GM12878 (cell line): ENCODE data around the gene NT5C3B. TPM values are rescaled to one million over a fixed set of nuclear protein-coding genes. Genes with fewer than 3 reads are reported as not detected.

Experiments used
- ATAC-seq: fragments of 200-7000 bp; cut with Tn5 transposase; 3 replicates; pipeline ENCODE4 v1.9.1; 2020; ENCODE audit warnings: mild to moderate bottlenecking, moderate library complexity
- BruUV-seq: library from RNA; stranded (reverse); fragments of 400-500 nt; replicated peaks from 2 replicates; lab custom pipeline; 2021; lab: Mats Ljungman, UMichigan
- CTCF ChIA-PET: fragments of 300-600 bp; sonication (Branson Sonifier 250); formaldehyde crosslinking; extraction: SDS; loops from one replicate; lab custom pipeline; 2021; ENCODE audit warnings: inconsistent platforms; lab: Yijun Ruan, JAX
- POLR2A ChIA-PET: fragments of 350-600 bp; formaldehyde crosslinking; extraction: SDS; loops from one replicate; lab custom pipeline; 2021; ENCODE audit warnings: inconsistent platforms; lab: Charles Lee
- RAD21 ChIA-PET: fragments of 300-600 bp; sonication (Branson Sonifier 250); formaldehyde crosslinking; loops from one replicate; lab custom pipeline; 2023; ENCODE audit warnings: antibody characterized with exemption; ENCODE audit not compliant: unreplicated experiment; lab: Charles Lee
- SMC1A ChIA-PET: fragments of 300-600 bp; sonication (Branson Sonifier 250); formaldehyde crosslinking; loops from one replicate; lab custom pipeline; 2023; ENCODE audit not compliant: unreplicated experiment, uncharacterized antibody; lab: Charles Lee
- DNase-seq: peaks from one replicate; pipeline ENCODE4 v3.0.0-alpha.2; 2011; ENCODE audit warnings: low read depth, low spot score
- FAIRE-seq: peaks from 3 replicates; lab custom pipeline; 2011; peaks lifted over from hg19 to GRCh38; lab: Jason Lieb, UNC
- H2AFZ ChIP-seq: 2 replicates; pipeline ENCODE4 v1.6.0; 2011; ENCODE audit warnings: low read depth, low read length, control low read depth; ENCODE audit not compliant: control insufficient read depth
- H3K27ac ChIP-seq: 2 replicates; pipeline ENCODE4 v1.5.1; 2011; ENCODE audit warnings: control low read depth; ENCODE audit not compliant: control insufficient read depth, insufficient read depth
- H3K27me3 ChIP-seq, 2 experiments: replicated peaks in 1 of 2; 2 replicates each; pipeline versions ENCODE4 v1.6.0 to v1.6.1; 2011; ENCODE audit warnings: low read length in 1 of 2; ENCODE audit not compliant: control insufficient read depth in 2 of 2, insufficient read depth in 2 of 2
- H3K36me3 ChIP-seq, 2 experiments: 2 replicates each; pipeline ENCODE4 v1.5.1; 2011; ENCODE audit warnings: low read length in 1 of 2; ENCODE audit not compliant: control insufficient read depth in 2 of 2, insufficient read depth in 2 of 2
- H3K4me1 ChIP-seq: 2 replicates; pipeline ENCODE4 v1.6.1; 2011; ENCODE audit warnings: mild to moderate bottlenecking, low read length, moderate library complexity, mixed read lengths; ENCODE audit not compliant: control insufficient read depth, insufficient read depth
- H3K4me2 ChIP-seq: 2 replicates; pipeline ENCODE4 v1.6.0; 2011; ENCODE audit warnings: control low read depth; ENCODE audit not compliant: control insufficient read depth, insufficient read depth
- H3K4me3 ChIP-seq: fragments of 200-600 bp; sonication (generic); 2 replicates; pipeline ENCODE4 v1.5.1; 2016
- H3K79me2 ChIP-seq: 2 replicates; pipeline ENCODE4 v1.6.0; 2011; ENCODE audit warnings: low read length; ENCODE audit not compliant: control insufficient read depth, insufficient read depth
- H3K9ac ChIP-seq: 2 replicates; pipeline ENCODE4 v1.8.0; 2011; ENCODE audit warnings: low read length, control low read depth, mixed read lengths; ENCODE audit not compliant: control insufficient read depth, insufficient read depth
- H3K9me3 ChIP-seq: replicated peaks from 3 replicates; pipeline ENCODE4 v1.5.1; 2011; ENCODE audit warnings: mild to moderate bottlenecking, low read length; ENCODE audit not compliant: control insufficient read depth, insufficient read depth
- H4K20me1 ChIP-seq: 2 replicates; pipeline ENCODE4 v1.6.0; 2011; ENCODE audit not compliant: control insufficient read depth, insufficient read depth
- CBX3 ChIP-seq: fragments of 200-600 bp; sonication (generic); IDR thresholded peaks from 2 replicates; pipeline ENCODE4 v1.6.1; 2016; ENCODE audit warnings: low read depth, borderline replicate concordance
- EP300 ChIP-seq, 2 experiments: fragments of 150-350 bp in 1 of 2; IDR thresholded peaks; 2 replicates each; pipeline ENCODE4 v1.6.1; 2011 to 2012; ENCODE audit warnings: low read depth in 2 of 2, low read length in 2 of 2, borderline replicate concordance in 1 of 2, improper control_type of control experiment in 1 of 2, inconsistent platforms in 1 of 2; ENCODE audit not compliant: control insufficient read depth in 1 of 2
- ESRRA ChIP-seq: IDR thresholded peaks from 2 replicates; pipeline ENCODE4 v1.6.1; 2012; ENCODE audit warnings: mild to moderate bottlenecking, low read length, improper control_type of control experiment
- NFYA ChIP-seq: IDR thresholded peaks from 2 replicates; pipeline ENCODE4 v1.6.1; 2011; ENCODE audit warnings: low read depth, mild to moderate bottlenecking, low read length, improper control_type of control experiment, borderline replicate concordance
- SMAD1 ChIP-seq: fragments of 450-650 bp; IDR thresholded peaks from 2 replicates; pipeline ENCODE4 v1.6.1; 2018; ENCODE audit warnings: mild to moderate bottlenecking, low read depth; ENCODE audit not compliant: partially characterized antibody
- ZZZ3 ChIP-seq: IDR thresholded peaks from 2 replicates; pipeline ENCODE4 v1.6.1; 2011; ENCODE audit warnings: low read depth; ENCODE audit not compliant: control insufficient read depth, insufficient read length
- WGBS: methylation state at CpG from one replicate; pipeline ENCODE4 v1.1.6; 2016; ENCODE audit warnings: low lambda C conversion rate; ENCODE audit not compliant: insufficient replicate concordance, insufficient coverage; ENCODE audit errors: missing lambda C conversion rate; 5-methylcytosine and 5-hydroxymethylcytosine counted together
- in situ Hi-C: fragments of 300-500 bp; cut with MboI; formaldehyde crosslinking; loops from 9 replicates; pipeline ENCODE4 v1.14.3; 2018; ENCODE audit warnings: mixed read lengths
- intact Hi-C: fragments of 100-400 bp; cut with micrococcal nuclease; formaldehyde crosslinking; loops from one replicate; pipeline ENCODE4 v1.14.2; 2022; ENCODE audit not compliant: unreplicated experiment
- polyA plus RNA-seq, 11 experiments: library from polyadenylated mRNA; depleted of rRNA in 4 of 11; unstranded in 6 of 11; stranded (reverse) in 5 of 11; fragments of >200 nt; fragmentation: Nextera tagmentation in 4 of 11; fragmentation: Illumina TruSeq in 1 of 11; extraction: Ambion mirVana in 4 of 11; extraction: Trizol in 1 of 11; gene quantifications; 1 replicate in 1 of 11; 2 replicates in 10 of 11; pipeline versions ENCODE4 v1.2.1 to v1.2.3, GENCODE V29; 2011 to 2016; ENCODE audit warnings: inconsistent platforms in 2 of 11, missing spikeins in 2 of 11, low read depth in 1 of 11
- total RNA-seq, 4 experiments: library from RNA; depleted of rRNA in 3 of 4; stranded (reverse); fragments of >200 nt in 3 of 4; fragmentation: Illumina TruSeq in 1 of 4; extraction: Trizol in 1 of 4; gene quantifications; 2 replicates each; pipeline versions ENCODE4 v1.2.1 to v1.2.3, GENCODE V29; 2013 to 2021
- TF ChIP-seq, protein P1 (sequence below): fragments of 450-650 bp; formaldehyde crosslinking; IDR thresholded peaks from 2 replicates; pipeline ENCODE4 v1.4.0; 2020; ENCODE audit warnings: mild to moderate bottlenecking, moderate library complexity

The NT5C3B gene
- total and polyA plus RNA-seq, 10 of the 15 experiments (the other 5 are each of a cell fraction or from before 2014, with no cell fraction given), result 0.52 to 64.6 (median 41.0) TPM

- no peak overlapping the region for H2AFZ ChIP-seq
- H3K27ac ChIP-seq, result no peak overlapping the region
- no peak overlapping the region for H3K4me2 ChIP-seq
- no peaks in the 10 kb centered on the region; the same call in 1 of the 2 replicates for H4K20me1 ChIP-seq
- 45% methylated on average over 1 of the region's 1 CpG for WGBS
- H3K9me3 ChIP-seq, result no peaks in the 10 kb centered on the region
- no peak for ATAC-seq
- H3K36me3 ChIP-seq, result no peaks in the 10 kb centered on the region
- TF ChIP-seq ZZZ3, result no peak
- no peak for TF ChIP-seq CBX3
- no peak for TF ChIP-seq SMAD1
- TF ChIP-seq EP300 (IDR thresholded peaks at IDR 0.05; ENCODE audit: borderline replicate concordance in 1 of 2, control insufficient read depth in 1 of 2, low read depth in 2 of 2, low read length in 2 of 2), result no peak
- no peak for TF ChIP-seq ESRRA
- TF ChIP-seq, protein P1, sequence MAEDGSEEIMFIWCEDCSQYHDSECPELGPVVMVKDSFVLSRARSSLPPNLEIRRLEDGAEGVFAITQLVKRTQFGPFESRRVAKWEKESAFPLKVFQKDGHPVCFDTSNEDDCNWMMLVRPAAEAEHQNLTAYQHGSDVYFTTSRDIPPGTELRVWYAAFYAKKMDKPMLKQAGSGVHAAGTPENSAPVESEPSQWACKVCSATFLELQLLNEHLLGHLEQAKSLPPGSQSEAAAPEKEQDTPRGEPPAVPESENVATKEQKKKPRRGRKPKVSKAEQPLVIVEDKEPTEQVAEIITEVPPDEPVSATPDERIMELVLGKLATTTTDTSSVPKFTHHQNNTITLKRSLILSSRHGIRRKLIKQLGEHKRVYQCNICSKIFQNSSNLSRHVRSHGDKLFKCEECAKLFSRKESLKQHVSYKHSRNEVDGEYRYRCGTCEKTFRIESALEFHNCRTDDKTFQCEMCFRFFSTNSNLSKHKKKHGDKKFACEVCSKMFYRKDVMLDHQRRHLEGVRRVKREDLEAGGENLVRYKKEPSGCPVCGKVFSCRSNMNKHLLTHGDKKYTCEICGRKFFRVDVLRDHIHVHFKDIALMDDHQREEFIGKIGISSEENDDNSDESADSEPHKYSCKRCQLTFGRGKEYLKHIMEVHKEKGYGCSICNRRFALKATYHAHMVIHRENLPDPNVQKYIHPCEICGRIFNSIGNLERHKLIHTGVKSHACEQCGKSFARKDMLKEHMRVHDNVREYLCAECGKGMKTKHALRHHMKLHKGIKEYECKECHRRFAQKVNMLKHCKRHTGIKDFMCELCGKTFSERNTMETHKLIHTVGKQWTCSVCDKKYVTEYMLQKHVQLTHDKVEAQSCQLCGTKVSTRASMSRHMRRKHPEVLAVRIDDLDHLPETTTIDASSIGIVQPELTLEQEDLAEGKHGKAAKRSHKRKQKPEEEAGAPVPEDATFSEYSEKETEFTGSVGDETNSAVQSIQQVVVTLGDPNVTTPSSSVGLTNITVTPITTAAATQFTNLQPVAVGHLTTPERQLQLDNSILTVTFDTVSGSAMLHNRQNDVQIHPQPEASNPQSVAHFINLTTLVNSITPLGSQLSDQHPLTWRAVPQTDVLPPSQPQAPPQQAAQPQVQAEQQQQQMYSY (CRISPR knock-in tag), result no peak
- no peak for TF ChIP-seq NFYA
- intact Hi-C loops, result no loop called here
- peaks cover 0 to 7% of the 10 kb centered on the region in 2 experiments; a peak in 3 of 4 replicates for H3K27me3 ChIP-seq
- in situ Hi-C loops, result no loop called here
- ChIA-PET POLR2A (interaction anchor here (0.6 kb wide), 1 partner anchor 24 kb away, joined by 5 read pairs; no protein-coding TSS in a partner anchor), CTCF (interaction anchor here (0.8 kb wide), 1 partner anchor 71 kb away, joined by 3 read pairs; no protein-coding TSS in a partner anchor), RAD21 (no interaction called here), SMC1A (no interaction called here)
- H3K4me1 ChIP-seq, result peaks cover 15% of the 10 kb centered on the region
- no TSS peak for BruUV-seq
- no peak for DNase-seq
- H3K4me3 ChIP-seq, result no peak overlapping the region
- H3K79me2 ChIP-seq, result no peaks in the 10 kb centered on the region
- FAIRE-seq, result no peak
- no peak overlapping the region for H3K9ac ChIP-seq
Measured at GRCh38 chr17:41814195-41814594, 21.8 kb downstream of the NT5C3B start.
